ENCODE data around the gene LDB2. TPM values are rescaled to one million over a fixed set of nuclear protein-coding genes. Genes with fewer than 3 reads are reported as not detected.

The LDB2 gene
- total and polyA plus RNA-seq, 2 of the 8 experiments (the other 6 are each of a cell fraction or from before 2014, with no cell fraction given): 57.0 to 140 TPM

DNA sequence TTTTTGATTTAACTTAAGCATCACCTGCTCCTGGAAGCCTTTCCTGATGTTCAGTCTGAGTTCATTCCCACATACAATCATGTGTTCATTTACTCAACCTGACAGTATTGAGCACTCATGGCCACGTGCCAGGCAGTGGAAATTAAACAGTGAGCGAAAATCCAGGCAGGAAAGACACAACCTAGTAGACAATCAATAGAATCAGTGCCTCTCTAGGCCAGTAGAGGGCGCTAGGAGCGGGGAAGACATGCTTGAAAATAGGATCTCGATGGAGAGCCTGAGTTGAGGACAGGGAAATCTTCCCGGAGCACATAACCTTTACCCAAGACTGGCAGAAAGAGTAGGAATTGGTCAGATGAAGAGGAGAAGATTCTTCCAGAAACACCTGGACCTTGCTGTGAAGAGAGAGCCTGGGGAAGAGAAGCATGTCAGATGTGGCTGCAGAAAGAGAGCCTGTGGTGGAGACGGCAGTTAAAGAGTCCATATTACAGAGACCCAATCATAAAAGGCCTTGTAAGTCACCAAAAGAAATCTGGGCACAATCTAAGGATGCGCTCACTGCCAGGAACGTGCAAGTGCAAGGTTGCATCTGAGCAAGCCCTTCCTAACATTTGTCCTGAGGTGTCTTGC, 103.5 kb downstream of the LDB2 start:
- CTCF ChIA-PET (ENCODE audit: partially characterized antibody): interaction anchor here (0.7 to 5.1 kb wide), 41 partner anchors 7 to 652 kb away, joined by 3 to 42 read pairs (median 4); no protein-coding TSS in a partner anchor
- H2AK5ac ChIP-seq (ENCODE audit: low read depth, low read length): no peak overlapping the region
- TF ChIP-seq, protein P1, sequence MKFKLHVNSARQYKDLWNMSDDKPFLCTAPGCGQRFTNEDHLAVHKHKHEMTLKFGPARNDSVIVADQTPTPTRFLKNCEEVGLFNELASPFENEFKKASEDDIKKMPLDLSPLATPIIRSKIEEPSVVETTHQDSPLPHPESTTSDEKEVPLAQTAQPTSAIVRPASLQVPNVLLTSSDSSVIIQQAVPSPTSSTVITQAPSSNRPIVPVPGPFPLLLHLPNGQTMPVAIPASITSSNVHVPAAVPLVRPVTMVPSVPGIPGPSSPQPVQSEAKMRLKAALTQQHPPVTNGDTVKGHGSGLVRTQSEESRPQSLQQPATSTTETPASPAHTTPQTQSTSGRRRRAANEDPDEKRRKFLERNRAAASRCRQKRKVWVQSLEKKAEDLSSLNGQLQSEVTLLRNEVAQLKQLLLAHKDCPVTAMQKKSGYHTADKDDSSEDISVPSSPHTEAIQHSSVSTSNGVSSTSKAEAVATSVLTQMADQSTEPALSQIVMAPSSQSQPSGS (IDR thresholded peaks at IDR 0.05; ENCODE audit: low read length): 0 out of 2 replicates have a peak, but pooled peaks have one; percentile 60
- no peak for TF ChIP-seq BACH1 (IDR thresholded peaks at IDR 0.05; ENCODE audit: low read length)
- TF ChIP-seq YY1 (IDR thresholded peaks at IDR 0.05; ENCODE audit: low read depth, low read length): peak; percentile 50; the same call in 1 of the 2 replicates
- TF ChIP-seq CHD1 (IDR thresholded peaks at IDR 0.05; ENCODE audit: low read depth, low read length): no peak
- TF ChIP-seq BCL11A (IDR thresholded peaks at IDR 0.05; ENCODE audit: low read depth in 2 of 2, low read length in 2 of 2): no peak
- TF ChIP-seq, protein P2, sequence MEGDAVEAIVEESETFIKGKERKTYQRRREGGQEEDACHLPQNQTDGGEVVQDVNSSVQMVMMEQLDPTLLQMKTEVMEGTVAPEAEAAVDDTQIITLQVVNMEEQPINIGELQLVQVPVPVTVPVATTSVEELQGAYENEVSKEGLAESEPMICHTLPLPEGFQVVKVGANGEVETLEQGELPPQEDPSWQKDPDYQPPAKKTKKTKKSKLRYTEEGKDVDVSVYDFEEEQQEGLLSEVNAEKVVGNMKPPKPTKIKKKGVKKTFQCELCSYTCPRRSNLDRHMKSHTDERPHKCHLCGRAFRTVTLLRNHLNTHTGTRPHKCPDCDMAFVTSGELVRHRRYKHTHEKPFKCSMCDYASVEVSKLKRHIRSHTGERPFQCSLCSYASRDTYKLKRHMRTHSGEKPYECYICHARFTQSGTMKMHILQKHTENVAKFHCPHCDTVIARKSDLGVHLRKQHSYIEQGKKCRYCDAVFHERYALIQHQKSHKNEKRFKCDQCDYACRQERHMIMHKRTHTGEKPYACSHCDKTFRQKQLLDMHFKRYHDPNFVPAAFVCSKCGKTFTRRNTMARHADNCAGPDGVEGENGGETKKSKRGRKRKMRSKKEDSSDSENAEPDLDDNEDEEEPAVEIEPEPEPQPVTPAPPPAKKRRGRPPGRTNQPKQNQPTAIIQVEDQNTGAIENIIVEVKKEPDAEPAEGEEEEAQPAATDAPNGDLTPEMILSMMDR (IDR thresholded peaks at IDR 0.05; ENCODE audit: control extremely low read depth in 1 of 3, insufficient read depth in 1 of 3, low read depth in 1 of 3, low read length in 3 of 3): peak; percentile 58 to 94 (median 79)
- TF ChIP-seq, protein P3, sequence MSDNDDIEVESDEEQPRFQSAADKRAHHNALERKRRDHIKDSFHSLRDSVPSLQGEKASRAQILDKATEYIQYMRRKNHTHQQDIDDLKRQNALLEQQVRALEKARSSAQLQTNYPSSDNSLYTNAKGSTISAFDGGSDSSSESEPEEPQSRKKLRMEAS (IDR thresholded peaks at IDR 0.05): peak; percentile 32; the same call in 1 of the 2 replicates

More for the DNA sequence above, 103.5 kb downstream of the LDB2 start:
- Histone ChIP-seq H4K8ac (ENCODE audit: extremely low read depth, insufficient read depth, low read length) (no peak overlapping the region), H3K79me2 (ENCODE audit: control insufficient read depth in 1 of 2, insufficient read depth in 2 of 2, low read length in 2 of 2) (0 out of 4 replicates have a peak, but pooled peaks cover 0 to 2% of the 10 kb centered on the region in 2 experiments), H2BK5ac (ENCODE audit: low read depth, low read length) (no peak overlapping the region), H3K9me3 (ENCODE audit: insufficient read depth in 2 of 2, low read depth in 1 of 2, low read length in 1 of 2) (no peaks in the 10 kb centered on the region), H3K79me1 (ENCODE audit: low read depth, low read length) (no peaks in the 10 kb centered on the region; the same call in 1 of the 2 replicates), H4K5ac (ENCODE audit: insufficient read length, low read depth, low read length) (no peak overlapping the region), H4K91ac (replicated peaks; ENCODE audit: insufficient read length, low read length) (no peak overlapping the region), H2BK15ac (ENCODE audit: low read length) (no peak overlapping the region), H3K23me2 (ENCODE audit: low read depth, low read length) (no peaks in the 10 kb centered on the region), H2AFZ (ENCODE audit: low read length) (no peak overlapping the region), H2BK120ac (replicated peaks; ENCODE audit: low read depth, low read length) (no peak overlapping the region), H3K9ac (replicated peaks in 1 of 4; ENCODE audit: extremely low read depth in 1 of 4, low read depth in 3 of 4, low read length in 3 of 4) (no peak overlapping the region), H3K27me3 (replicated peaks in 1 of 4; ENCODE audit: control insufficient read depth in 3 of 4, extremely low read depth in 1 of 4, insufficient read depth in 3 of 4, low read length in 3 of 4) (no peaks in the 10 kb centered on the region), H3K4me1 (replicated peaks in 1 of 4; ENCODE audit: control insufficient read depth in 3 of 4, insufficient read depth in 4 of 4, low read length in 3 of 4) (peaks cover 0 to 16% (median 4%) of the 10 kb centered on the region in 4 experiments; a peak in 6 of 7 replicates), H3K36me3 (ENCODE audit: control insufficient read depth in 2 of 4, insufficient read depth in 4 of 4, low read length in 3 of 4) (no peaks in the 10 kb centered on the region), H3K4me2 (ENCODE audit: insufficient read depth in 1 of 2, low read depth in 2 of 2, low read length in 2 of 2) (no peak overlapping the region), H3K14ac (ENCODE audit: insufficient read length) (no peak overlapping the region), H4K20me1 (replicated peaks in 1 of 2; ENCODE audit: control insufficient read depth in 1 of 2, insufficient read depth in 2 of 2, low read length in 2 of 2) (no peaks in the 10 kb centered on the region), H3K4ac (replicated peaks; ENCODE audit: insufficient read length, low read depth, low read length) (no peak overlapping the region), H2BK12ac (ENCODE audit: low read depth, low read length) (0 out of 2 replicates have a peak overlapping the region, but pooled peaks have one; percentile 73), H3K18ac (ENCODE audit: extremely low read depth, low read length) (no peak overlapping the region; the same call in none of the 2 replicates), H3K56ac (replicated peaks; ENCODE audit: insufficient read length, low read depth, low read length) (no peak overlapping the region), H3K4me3 (ENCODE audit: extremely low read depth in 1 of 4, insufficient read depth in 2 of 4, low read depth in 3 of 4, low read length in 4 of 4) (no peak overlapping the region), H3K23ac (ENCODE audit: insufficient read length) (no peak overlapping the region), H3K27ac (ENCODE audit: low read depth, low read length) (no peak overlapping the region), H2BK20ac (ENCODE audit: low read length) (no peak overlapping the region)
- WGBS, 2 experiments (ENCODE audit: extremely low coverage in 1 of 2, insufficient coverage in 1 of 2, insufficient read length in 1 of 2, insufficient replicate concordance in 2 of 2, low coverage in 1 of 2, low lambda C conversion rate in 2 of 2, missing lambda C conversion rate in 1 of 2): 61% methylated on average over 9 of the region's 9 CpGs; no CpG with 5 or more reads in 1 of the 2 experiments
- peak; percentile 98 for FAIRE-seq
- POLR2A ChIA-PET (ENCODE audit: partially characterized antibody): interaction anchor here (0.6 kb wide), 1 partner anchor 166 kb away, joined by 3 read pairs; no protein-coding TSS in a partner anchor
- peak; percentile 10 to 89 for DNase-seq (ENCODE audit: low read depth in 1 of 2, low spot score in 2 of 2)

All from H1 (cell line).